Mesothelial cell of epicardium (in vitro differentiated cells): ENCODE results near the gene ARHGAP20. TPM values are rescaled to one million over a fixed set of nuclear protein-coding genes. Genes with fewer than 3 reads are reported as not detected.

Experiments used
- DNase-seq, 2 experiments: peaks; one replicate each; pipeline ENCODE4 v3.0.0; 2021; ENCODE audit warnings: low spot score in 2 of 2; ENCODE audit not compliant: unreplicated experiment in 2 of 2
- H3K27ac Mint-ChIP-seq: 2 replicates; pipeline ENCODE4 v1.8.0; 2021; ENCODE audit warnings: mixed read lengths
- H3K27me3 Mint-ChIP-seq: 2 replicates; pipeline ENCODE4 v1.8.0; 2021; ENCODE audit warnings: low read depth, mixed read lengths
- H3K36me3 Mint-ChIP-seq: 2 replicates; pipeline ENCODE4 v1.8.0; 2021; ENCODE audit warnings: mixed read lengths
- H3K4me1 Mint-ChIP-seq: 2 replicates; pipeline ENCODE4 v1.8.0; 2021; ENCODE audit warnings: mixed read lengths
- H3K4me3 Mint-ChIP-seq: 2 replicates; pipeline ENCODE4 v1.8.0; 2021; ENCODE audit warnings: mild to moderate bottlenecking, moderate library complexity, mixed read lengths
- H3K9me3 Mint-ChIP-seq: 2 replicates; pipeline ENCODE4 v1.8.0; 2021; ENCODE audit warnings: mixed read lengths
- CTCF ChIP-seq: fragments of 200-600 bp; sonication (generic); IDR thresholded peaks from one replicate; pipeline ENCODE4 v1.5.0; 2021; ENCODE audit warnings: antibody characterized with exemption; ENCODE audit not compliant: unreplicated experiment
- total RNA-seq: library from RNA; stranded (reverse); gene quantifications from 3 replicates; pipeline ENCODE4 v1.2.1, GENCODE V29; 2021

The ARHGAP20 gene
- total RNA-seq, 1 donor from 2014 or later: 8.9 TPM

DNA sequence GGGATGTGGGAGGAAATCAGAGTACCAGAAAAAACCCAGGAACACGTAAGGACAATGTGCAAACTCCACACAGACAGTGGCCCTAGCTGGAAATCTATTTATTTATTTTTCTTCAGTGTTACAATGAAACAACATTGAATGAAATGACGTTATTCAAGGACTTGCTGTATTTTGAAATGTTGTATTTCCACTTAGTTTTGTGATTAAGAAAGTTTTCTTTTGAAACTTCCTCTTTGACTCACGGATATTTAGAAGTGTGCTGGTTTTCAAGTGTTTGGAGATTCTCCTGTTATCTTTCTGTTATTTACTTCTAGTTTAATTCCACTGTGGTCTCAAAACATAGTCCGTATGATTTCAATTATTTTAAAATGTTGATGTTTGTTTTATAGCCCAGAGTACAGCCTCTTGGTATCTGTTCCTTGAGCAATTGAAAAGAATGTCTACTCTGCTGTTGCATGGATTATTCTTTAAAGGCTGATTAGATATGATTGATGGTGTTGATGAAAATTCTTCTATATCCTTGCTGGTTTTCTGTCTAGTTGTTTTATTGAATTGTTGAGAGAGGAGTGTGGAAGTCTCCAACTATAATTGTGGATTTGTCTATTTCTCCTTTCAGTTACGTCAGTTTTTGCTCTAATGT, 141.0 kb downstream of the ARHGAP20 start:
- H3K36me3 Mint-ChIP-seq: peaks cover 2% of the 10 kb centered on the region
- no peak overlapping the region for H3K4me3 Mint-ChIP-seq
- no peaks in the 10 kb centered on the region for H3K27me3 Mint-ChIP-seq
- TF ChIP-seq CTCF: no peak
- H3K4me1 Mint-ChIP-seq: peaks cover 34% of the 10 kb centered on the region
- DNase-seq: no peak
- H3K9me3 Mint-ChIP-seq: peaks cover 8% of the 10 kb centered on the region
- H3K27ac Mint-ChIP-seq: peak overlapping the region; percentile 47

- TF ChIP-seq CTCF: no peak
- H3K4me1 Mint-ChIP-seq: peaks cover 47% of the 10 kb centered on the region
- no peak overlapping the region for H3K4me3 Mint-ChIP-seq
- no peaks in the 10 kb centered on the region for H3K9me3 Mint-ChIP-seq
- no peak for DNase-seq
- no peaks in the 10 kb centered on the region for H3K27me3 Mint-ChIP-seq
- no peaks in the 10 kb centered on the region for H3K36me3 Mint-ChIP-seq
- peak overlapping the region; percentile 83 for H3K27ac Mint-ChIP-seq
Observed at GRCh38 chr11:110566577-110566976, 145.7 kb downstream of the ARHGAP20 start.

DNA sequence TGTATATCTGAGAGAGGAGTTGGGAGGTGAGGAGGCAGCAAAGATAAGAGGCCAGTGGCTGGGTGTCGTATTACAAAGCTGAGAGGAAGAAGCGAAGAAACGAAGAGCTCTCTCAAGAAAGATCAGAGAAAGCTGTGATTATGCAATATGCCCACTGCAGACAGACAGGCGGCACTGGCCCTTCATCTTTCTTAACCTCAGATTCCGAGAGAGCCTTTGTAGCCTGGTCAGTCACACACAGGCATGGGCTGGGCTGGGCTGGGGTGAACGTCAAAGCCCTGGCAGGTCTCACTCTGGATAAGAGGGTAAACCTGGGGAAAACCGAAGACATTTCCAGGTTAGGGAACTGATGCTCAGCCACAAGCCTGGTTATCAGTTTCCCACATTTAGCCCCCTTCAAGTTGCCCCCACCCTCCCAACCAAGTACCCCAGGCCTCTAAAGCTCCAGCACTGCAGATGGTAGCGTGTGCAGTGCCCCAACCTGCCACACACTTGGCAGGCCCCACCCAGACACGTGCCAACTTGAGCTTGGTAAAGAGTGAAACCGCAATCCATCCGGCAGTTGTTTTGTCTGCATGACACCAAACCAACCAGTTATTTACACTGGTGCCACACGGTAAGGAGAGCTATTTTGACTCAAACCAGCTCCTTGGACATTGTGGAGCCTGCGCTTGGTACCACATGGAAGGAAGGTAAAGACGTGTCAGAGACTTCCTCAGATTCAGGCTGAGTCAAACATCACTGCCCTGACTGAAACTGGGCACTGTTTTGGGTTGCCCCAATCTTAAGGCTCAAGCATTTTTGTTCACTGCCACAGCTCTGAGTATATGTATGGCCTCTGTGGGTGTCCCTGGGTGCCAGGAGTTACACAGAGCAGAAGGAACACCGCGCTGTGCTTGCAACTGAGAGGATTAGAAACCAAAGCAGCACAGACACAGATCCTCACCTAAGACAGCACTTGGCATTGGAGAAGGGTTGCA, 146.6 kb downstream of the ARHGAP20 start:
- no peaks in the 10 kb centered on the region for H3K9me3 Mint-ChIP-seq
- DNase-seq: peak in 1 of 2 experiments; percentile 54
- TF ChIP-seq CTCF: no peak
- H3K4me3 Mint-ChIP-seq: peak overlapping the region; percentile 5
- H3K27ac Mint-ChIP-seq: peak overlapping the region; percentile 83
- no peaks in the 10 kb centered on the region for H3K36me3 Mint-ChIP-seq
- H3K27me3 Mint-ChIP-seq: no peaks in the 10 kb centered on the region
- H3K4me1 Mint-ChIP-seq: peaks cover 44% of the 10 kb centered on the region

DNA sequence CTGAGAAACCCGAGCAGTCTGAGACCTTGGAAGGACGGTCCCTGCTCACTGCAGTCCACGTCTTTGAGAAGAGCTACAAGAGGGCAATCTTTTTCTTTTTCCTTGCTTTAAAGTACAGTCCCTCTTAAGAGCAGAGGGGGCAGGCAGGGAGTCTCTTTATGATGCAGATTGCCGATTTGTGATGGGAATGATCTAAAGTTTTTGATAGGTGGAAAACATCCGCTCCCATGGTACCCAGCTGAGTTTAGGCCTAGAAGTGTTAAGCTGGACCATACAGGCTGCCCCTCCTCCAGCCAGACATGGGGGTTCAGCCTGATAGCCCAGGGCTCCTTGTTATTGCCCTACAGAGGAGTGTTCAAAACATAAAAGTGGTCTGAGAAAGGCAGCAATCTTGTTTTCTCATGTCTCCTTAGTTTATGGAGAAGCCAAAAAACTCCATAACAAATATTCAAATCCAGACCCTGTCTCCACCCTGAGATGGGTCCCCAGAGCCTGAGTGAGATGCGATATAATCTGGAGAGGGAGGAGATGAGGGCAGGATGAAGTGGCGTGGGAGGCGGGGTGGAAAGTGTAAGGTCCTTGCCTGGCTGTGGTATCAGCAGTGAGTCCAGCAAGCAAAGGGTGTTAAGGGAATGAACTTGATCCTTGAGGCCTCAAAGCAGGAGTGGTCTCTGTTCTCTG, 147.4 kb downstream of the ARHGAP20 start:
- Mint-ChIP-seq H3K4me3 (peak overlapping the region; percentile 5), H3K36me3 (no peaks in the 10 kb centered on the region), H3K9me3 (no peaks in the 10 kb centered on the region), H3K27ac (peak overlapping the region; percentile 83), H3K27me3 (no peaks in the 10 kb centered on the region), H3K4me1 (peaks cover 51% of the 10 kb centered on the region)
- no peak for DNase-seq
- TF ChIP-seq CTCF: no peak

GRCh38 chr11:110544779-110545178, 167.5 kb downstream of the ARHGAP20 start:
- Mint-ChIP-seq H3K9me3 (peaks cover 43% of the 10 kb centered on the region), H3K36me3 (peaks cover 5% of the 10 kb centered on the region), H3K4me3 (no peak overlapping the region), H3K4me1 (no peaks in the 10 kb centered on the region), H3K27me3 (no peaks in the 10 kb centered on the region), H3K27ac (no peak overlapping the region)
- no peak for DNase-seq
- TF ChIP-seq CTCF: no peak
